C1 segment of cervical spinal cord (tissue), 14 donors: ENCODE measurements around the gene CNOT3.
A peak's percentile ranks its signal among the peaks of the same experiment; 100 is the strongest.

Experiments
- DNase-seq, 14 donors: peaks; one replicate each; lab custom pipeline; 2025; lab: John Stamatoyannopoulos, UW

The CNOT3 gene

GRCh38 chr19:54121259-54121658, 16.3 kb upstream of the CNOT3 start:
- DNase-seq: no peak

- DNase-seq: no peak
Measured at GRCh38 chr19:54123682-54124081, 13.9 kb upstream of the CNOT3 start.

GRCh38 chr19:54124393-54124792, 13.2 kb upstream of the CNOT3 start:
- DNase-seq: no peak

- DNase-seq: no peak
Measured at GRCh38 chr19:54125713-54126112, 11.8 kb upstream of the CNOT3 start.

GRCh38 chr19:54127688-54128440, 9.7 kb upstream of the CNOT3 start:
- DNase-seq: no peak

GRCh38 chr19:54128441-54128725, 9.2 kb upstream of the CNOT3 start:
- DNase-seq: no peak

GRCh38 chr19:54128796-54129616, 8.6 kb upstream of the CNOT3 start:
- DNase-seq: no peak

GRCh38 chr19:54129617-54129996, 8.0 kb upstream of the CNOT3 start:
- no peak for DNase-seq

GRCh38 chr19:54133312-54133956, 4.1 kb upstream of the CNOT3 start:
- peak in 2 of 14 donors; percentile 12 to 86 for DNase-seq

- DNase-seq: no peak
Measured at GRCh38 chr19:54133957-54134590, 3.5 kb upstream of the CNOT3 start.

- peak in 1 of 14 donors; percentile 62 for DNase-seq
Measured at GRCh38 chr19:54136086-54136863, 1.3 kb upstream of the CNOT3 start.

- DNase-seq: peak; percentile 96 to 100 (median 100)
Measured at GRCh38 chr19:54136864-54137698, 481 bp upstream of the CNOT3 start.

- DNase-seq: peak in 1 of 14 donors; percentile 6
Measured at GRCh38 chr19:54138489-54139256, 1.1 kb downstream of the CNOT3 start.

GRCh38 chr19:54141356-54141755, 3.8 kb downstream of the CNOT3 start:
- DNase-seq: no peak

- no peak for DNase-seq
Measured at GRCh38 chr19:54142166-54142780, 4.7 kb downstream of the CNOT3 start.

- DNase-seq: no peak
Measured at GRCh38 chr19:54145541-54146158, 8.1 kb downstream of the CNOT3 start.

- DNase-seq: no peak
Measured at GRCh38 chr19:54147676-54148075, 10.1 kb downstream of the CNOT3 start.

GRCh38 chr19:54148158-54148557, 10.6 kb downstream of the CNOT3 start:
- DNase-seq: no peak
